NT2/D1 (cell line): ENCODE measurements around the gene ENDOV.

ENCODE experiments used
- YY1 ChIP-seq: IDR thresholded peaks from 2 replicates; pipeline ENCODE4 v1.6.1; 2011; ENCODE audit not compliant: insufficient read length, insufficient read depth
- ZNF274 ChIP-seq: IDR thresholded peaks from 2 replicates; pipeline ENCODE4 v1.6.1; 2011; ENCODE audit warnings: mild to moderate bottlenecking, low read depth, low read length

DNA sequence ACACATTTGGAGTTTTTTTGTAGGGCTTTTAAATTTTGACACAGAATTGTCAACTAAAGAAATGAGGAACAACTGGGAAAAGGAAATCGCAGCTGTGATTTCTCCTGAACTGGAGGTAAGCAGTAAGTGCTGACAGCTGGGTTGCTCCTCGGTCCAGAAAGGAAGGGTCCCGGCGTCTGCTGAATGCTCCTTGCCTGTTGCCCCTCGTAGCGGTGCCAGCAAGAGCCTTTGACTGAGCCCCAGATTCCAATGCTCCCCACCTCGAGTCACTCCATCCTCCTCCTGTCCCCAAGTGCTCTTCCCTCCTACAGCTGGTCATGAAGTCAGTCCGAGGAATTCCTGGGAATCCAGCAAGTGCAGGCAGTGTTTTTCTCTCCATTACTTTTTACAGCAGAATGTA lies 32.0 kb upstream of the ENDOV start:
- TF ChIP-seq ZNF274 (no peak), YY1 (no peak)
